ENCODE data around the gene USE1. TPM values are rescaled to one million over a fixed set of nuclear protein-coding genes. Genes with fewer than 3 reads are reported as not detected.

USE1 gene
- total RNA-seq, 2 donors from 2014 or later: 11.5 to 13.7 TPM

DNA sequence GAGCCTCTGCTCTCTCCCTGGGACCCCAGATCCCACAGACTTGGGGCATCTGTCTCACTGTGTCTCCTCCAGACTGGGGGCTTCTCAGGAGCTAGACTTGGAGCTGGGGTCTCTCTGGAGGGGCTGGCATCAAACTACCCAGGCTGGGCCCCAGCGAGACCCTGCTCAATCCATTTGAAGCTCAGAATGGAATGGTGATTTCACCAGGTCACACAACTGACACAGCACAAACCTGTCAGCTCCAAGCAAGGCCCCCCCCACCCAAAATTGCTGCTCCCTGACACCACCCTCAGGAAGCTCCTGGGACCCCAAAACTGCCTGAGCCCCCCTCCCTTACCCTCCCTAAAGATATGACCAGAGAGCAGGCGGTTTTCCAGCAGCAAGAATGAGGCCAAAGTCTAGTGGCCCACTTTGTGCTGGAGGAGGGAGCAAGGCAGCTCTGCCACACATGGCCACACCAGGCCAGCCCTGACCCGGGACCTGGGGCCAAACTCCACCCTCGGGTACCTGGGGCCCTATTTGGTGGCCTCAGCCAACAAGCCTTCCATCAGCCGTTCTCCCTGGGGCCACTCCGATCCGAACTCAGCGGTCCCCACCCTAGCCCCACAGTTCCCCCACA, 28.2 kb downstream of the USE1 start:
- ATAC-seq (ENCODE audit: insufficient number of reproducible peaks, low FRiP score, low read depth) (no peak), DNase-seq (ENCODE audit: low spot score) (no peak)

DNA sequence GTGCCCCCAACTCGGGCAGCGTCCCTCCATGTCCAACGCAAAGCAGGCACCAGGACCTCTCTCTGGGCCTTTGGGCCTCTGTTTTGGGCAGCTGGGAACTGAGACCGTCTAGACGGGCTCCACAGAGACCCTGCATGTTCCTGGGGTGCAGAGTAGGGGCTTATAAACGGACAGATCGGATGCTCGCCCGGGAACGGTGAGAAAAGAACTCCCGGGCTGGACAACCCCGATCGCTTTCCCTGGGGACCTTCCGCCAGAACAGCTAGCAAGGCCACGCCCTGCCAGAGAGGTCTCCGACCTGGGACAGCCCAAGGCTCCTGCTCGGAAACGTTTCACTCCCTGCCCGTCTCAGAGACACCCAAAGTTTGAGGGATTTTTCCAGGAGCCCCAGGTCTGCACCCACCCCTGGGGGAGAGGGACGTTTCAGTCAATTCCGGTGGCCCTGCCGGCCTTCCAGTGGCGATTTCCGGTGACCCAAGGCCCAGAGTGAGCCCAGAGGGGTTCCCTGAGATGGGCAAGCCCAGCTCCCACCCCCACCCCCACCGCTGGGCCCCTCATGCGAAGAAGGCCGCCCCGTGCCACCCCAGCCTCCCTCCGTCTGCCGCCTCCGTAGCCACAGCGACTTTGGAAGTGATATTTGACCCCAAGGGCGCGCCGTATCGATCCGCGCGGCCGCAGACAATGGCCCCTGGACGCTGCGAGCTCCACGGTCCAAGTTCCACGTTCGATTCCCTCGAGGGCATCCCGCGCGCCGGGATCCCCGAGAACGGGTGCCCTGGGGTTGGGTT, 28.9 kb downstream of the USE1 start:
- TF ChIP-seq, protein P1, sequence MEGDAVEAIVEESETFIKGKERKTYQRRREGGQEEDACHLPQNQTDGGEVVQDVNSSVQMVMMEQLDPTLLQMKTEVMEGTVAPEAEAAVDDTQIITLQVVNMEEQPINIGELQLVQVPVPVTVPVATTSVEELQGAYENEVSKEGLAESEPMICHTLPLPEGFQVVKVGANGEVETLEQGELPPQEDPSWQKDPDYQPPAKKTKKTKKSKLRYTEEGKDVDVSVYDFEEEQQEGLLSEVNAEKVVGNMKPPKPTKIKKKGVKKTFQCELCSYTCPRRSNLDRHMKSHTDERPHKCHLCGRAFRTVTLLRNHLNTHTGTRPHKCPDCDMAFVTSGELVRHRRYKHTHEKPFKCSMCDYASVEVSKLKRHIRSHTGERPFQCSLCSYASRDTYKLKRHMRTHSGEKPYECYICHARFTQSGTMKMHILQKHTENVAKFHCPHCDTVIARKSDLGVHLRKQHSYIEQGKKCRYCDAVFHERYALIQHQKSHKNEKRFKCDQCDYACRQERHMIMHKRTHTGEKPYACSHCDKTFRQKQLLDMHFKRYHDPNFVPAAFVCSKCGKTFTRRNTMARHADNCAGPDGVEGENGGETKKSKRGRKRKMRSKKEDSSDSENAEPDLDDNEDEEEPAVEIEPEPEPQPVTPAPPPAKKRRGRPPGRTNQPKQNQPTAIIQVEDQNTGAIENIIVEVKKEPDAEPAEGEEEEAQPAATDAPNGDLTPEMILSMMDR (IDR thresholded peaks at IDR 0.05): no peak
- ATAC-seq (ENCODE audit: insufficient number of reproducible peaks, low FRiP score, low read depth): no peak
- Histone ChIP-seq H3K36me3 (peaks cover 6% of the 10 kb centered on the region), H3K4me1 (ENCODE audit: control insufficient read depth in 1 of 2, low read depth in 2 of 2) (peaks cover 18 to 40% of the 10 kb centered on the region in 2 donors), H3K4me3 (peak overlapping the region; percentile 84), H3K9me3 (no peaks in the 10 kb centered on the region), H3K27me3 (replicated peaks; ENCODE audit: insufficient read depth) (no peaks in the 10 kb centered on the region), H3K27ac (peak overlapping the region; percentile 75 to 87)
- DNase-seq (ENCODE audit: low spot score): no peak

More for the DNA sequence above, 28.2 kb downstream of the USE1 start:
- H3K9me3 ChIP-seq: no peaks in the 10 kb centered on the region
- H3K4me1 ChIP-seq (ENCODE audit: control insufficient read depth in 1 of 2, low read depth in 2 of 2): peaks cover 18 to 40% of the 10 kb centered on the region in 2 donors
- peak overlapping the region; percentile 84 for H3K4me3 ChIP-seq
- TF ChIP-seq, protein P1 (IDR thresholded peaks at IDR 0.05): no peak
- peaks cover 6% of the 10 kb centered on the region for H3K36me3 ChIP-seq
- H3K27me3 ChIP-seq (replicated peaks; ENCODE audit: insufficient read depth): no peaks in the 10 kb centered on the region
- H3K27ac ChIP-seq: peak overlapping the region; percentile 75 to 87

DNA sequence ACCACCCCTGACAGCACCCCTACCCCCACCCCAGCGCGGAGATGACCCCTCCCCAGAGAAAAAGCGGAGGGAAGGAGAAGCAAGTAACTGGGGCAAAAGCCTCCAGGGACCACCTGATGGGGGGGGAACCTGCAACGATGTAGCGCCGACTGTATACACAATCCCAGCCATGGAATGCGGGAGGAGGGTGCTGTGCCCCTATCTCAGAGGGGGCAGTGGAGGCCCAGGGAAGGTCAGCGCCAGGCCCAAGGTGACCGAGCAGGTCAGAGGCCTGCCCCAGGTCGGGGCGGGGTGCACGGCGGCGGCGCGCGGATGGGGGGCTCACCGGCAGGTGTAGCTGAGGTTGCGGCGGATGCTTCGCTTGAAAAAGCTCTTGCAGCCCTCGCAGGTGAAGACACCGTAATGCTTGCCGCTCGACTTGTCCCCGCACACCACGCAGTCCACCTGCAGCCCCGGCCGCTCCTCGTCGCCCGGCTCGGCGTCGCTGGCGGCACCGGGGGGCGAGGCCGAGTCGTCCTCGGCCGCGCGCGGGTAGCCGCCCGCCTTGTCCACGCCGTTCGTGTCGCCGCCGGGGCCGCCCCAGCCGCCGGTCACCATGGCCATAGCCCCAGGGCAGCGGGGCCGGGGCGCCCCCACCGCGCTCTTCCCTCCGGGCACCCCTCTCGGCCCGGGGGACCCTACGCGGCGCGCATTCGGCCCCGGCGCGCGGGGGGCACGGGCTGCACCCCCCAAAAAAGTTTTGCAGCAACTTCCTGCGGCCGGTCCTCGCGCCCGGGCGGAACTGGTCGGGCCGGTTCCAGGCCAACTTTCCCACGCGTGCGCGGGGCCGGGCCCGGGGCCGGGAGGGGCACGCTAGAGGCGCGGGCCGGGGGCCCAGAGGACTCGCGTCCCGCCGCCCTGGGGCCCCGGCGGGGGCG, 29.7 kb downstream of the USE1 start:
- Histone ChIP-seq H3K27me3 (replicated peaks; ENCODE audit: insufficient read depth) (no peaks in the 10 kb centered on the region), H3K36me3 (peaks cover 6% of the 10 kb centered on the region), H3K9me3 (no peaks in the 10 kb centered on the region), H3K4me1 (ENCODE audit: control insufficient read depth in 1 of 2, low read depth in 2 of 2) (peaks cover 18 to 40% of the 10 kb centered on the region in 2 donors), H3K27ac (peak overlapping the region; percentile 75 to 87), H3K4me3 (peak overlapping the region; percentile 84)
- ATAC-seq (ENCODE audit: insufficient number of reproducible peaks, low FRiP score, low read depth): no peak
- TF ChIP-seq, protein P1 (IDR thresholded peaks at IDR 0.05): no peak
- DNase-seq (ENCODE audit: low spot score): no peak

DNA sequence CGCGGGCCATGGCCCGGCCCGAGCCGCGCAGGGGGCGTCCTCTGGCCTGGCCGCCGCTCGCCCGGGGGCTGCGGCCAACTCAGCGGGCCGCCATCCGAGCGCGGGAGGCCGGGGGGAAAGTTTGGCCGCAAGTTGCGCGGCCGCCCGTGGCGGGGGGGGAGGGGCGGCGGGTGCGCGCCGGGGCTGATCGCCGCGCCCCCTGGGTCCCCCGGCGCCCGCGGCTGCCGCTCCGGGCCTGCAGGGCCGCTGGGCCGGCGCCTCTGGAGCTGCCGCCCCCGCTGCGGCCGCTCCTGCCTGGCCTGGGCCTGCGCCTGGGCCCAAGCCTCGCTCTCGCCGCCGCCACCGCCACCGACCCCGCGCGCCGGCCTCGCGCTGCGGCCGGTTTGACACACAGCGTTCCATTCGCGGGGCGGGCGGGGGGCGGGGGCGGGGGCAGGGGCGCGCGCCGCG, 30.4 kb downstream of the USE1 start, which contains the start of gene NR2F6:
TSS of gene NR2F6 (minus strand) at position 385 of the 450 bp plus-strand sequence. CDS start 699 bp downstream, outside the sequence.
- peak within 1 kb of the TSS; percentile 75 to 87 for H3K27ac ChIP-seq
- peaks cover 18 to 40% of the 10 kb centered on the region in 2 donors for H3K4me1 ChIP-seq (ENCODE audit: control insufficient read depth in 1 of 2, low read depth in 2 of 2)
- ATAC-seq (ENCODE audit: insufficient number of reproducible peaks, low FRiP score, low read depth) (no peak), DNase-seq (ENCODE audit: low spot score) (no peak)
- H3K4me3 ChIP-seq: peak within 1 kb of the TSS; percentile 86
- H3K9me3 ChIP-seq: no peaks in the 10 kb centered on the region
- TF ChIP-seq, protein P1 (IDR thresholded peaks at IDR 0.05): no peak
- peaks cover 4% of the 10 kb centered on the region for H3K36me3 ChIP-seq
- no peaks in the 10 kb centered on the region for H3K27me3 ChIP-seq (replicated peaks; ENCODE audit: insufficient read depth)
